AG09319 (cell line): Measurements from ENCODE around the gene CADM2.

Experiments
- DNase-seq: peaks from one replicate; pipeline ENCODE4 v3.0.0-alpha.2; 2010; ENCODE audit warnings: low read depth; ENCODE audit errors: extremely low read depth
- TF ChIP-seq, protein P1 (sequence below): IDR thresholded peaks from 2 replicates; pipeline ENCODE4 v1.5.1; 2011; ENCODE audit warnings: low read depth, mild to moderate bottlenecking, inconsistent platforms, low read length, moderate library complexity

CADM2 gene

DNA sequence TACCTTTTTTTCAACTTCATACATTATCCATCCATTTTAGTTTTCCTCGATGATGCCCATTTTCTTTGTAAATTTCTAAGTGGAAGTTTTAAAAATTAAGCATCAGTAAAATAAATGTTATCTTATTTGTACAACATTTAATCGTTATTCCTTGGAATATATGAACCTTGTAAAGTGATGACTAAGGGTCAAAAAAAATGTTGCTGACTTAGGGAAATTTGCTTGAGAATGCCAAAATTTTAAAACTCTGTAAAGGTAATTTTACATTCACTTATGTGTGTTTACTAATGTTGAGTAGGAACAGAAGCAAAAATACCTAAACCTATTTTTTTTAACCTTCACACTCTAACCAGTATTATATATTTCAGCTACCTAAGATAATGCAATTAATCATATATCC, 1115.0 kb downstream of the CADM2 start:
- no peak for DNase-seq
- TF ChIP-seq, protein P1, sequence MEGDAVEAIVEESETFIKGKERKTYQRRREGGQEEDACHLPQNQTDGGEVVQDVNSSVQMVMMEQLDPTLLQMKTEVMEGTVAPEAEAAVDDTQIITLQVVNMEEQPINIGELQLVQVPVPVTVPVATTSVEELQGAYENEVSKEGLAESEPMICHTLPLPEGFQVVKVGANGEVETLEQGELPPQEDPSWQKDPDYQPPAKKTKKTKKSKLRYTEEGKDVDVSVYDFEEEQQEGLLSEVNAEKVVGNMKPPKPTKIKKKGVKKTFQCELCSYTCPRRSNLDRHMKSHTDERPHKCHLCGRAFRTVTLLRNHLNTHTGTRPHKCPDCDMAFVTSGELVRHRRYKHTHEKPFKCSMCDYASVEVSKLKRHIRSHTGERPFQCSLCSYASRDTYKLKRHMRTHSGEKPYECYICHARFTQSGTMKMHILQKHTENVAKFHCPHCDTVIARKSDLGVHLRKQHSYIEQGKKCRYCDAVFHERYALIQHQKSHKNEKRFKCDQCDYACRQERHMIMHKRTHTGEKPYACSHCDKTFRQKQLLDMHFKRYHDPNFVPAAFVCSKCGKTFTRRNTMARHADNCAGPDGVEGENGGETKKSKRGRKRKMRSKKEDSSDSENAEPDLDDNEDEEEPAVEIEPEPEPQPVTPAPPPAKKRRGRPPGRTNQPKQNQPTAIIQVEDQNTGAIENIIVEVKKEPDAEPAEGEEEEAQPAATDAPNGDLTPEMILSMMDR = no peak

DNA sequence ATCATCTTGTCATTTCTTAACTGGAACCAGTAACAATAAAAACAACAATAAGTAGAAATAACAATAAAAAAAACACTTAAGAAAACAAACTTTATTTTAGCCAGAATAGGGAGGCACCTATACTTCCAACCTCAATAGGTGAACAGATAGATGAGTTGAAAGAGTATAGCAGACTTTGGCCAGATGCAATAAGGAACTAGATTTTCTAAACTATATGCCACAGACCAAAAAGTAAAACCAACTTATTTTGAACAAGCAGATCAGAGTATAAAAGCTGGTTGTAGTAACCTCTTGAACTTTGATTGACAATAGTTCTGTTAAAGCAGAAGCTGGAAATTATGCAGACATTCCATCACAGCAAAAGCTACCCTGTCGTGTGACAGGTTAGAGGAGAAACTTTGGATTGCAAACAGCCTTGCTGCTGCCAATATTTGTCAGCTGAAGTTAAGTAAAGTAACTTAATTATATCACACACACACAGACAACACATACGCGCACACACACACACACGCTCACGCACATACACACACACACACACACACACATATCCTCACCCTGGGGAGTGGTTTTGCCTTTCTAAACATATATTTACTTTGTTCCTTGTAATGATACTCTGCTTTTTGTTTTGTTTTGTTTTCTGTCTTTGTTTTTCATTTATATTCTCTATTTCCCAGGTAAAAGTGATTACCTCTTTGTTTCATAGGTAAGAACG, 1128.5 kb downstream of the CADM2 start:
- TF ChIP-seq, protein P1 = no peak
- DNase-seq = no peak

GRCh38 chr3:86104154-86104553, 1145.4 kb downstream of the CADM2 start:
- TF ChIP-seq, protein P1 = no peak
- no peak for DNase-seq

DNA sequence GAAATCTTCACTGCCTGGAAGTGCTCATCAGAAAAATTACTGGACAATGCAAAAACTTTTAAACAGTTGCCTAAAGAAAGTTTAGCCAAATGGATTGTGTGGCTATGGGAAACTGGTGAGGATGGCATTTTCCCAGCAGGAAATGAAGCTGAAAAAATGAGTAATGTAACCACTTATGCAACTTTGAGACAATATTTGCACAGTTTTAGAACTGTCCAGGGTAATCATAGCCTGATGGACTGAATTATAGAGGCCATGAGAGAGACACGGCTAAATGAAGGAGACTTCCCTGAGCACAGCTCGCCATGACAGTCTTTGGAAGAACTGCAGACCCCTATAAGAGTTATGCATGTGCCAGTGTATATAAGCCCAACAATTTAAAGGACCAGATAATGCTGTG, 1150.6 kb downstream of the CADM2 start:
- TF ChIP-seq, protein P1 = no peak
- no peak for DNase-seq
